CD8-positive, alpha-beta memory T cell (primary cell): ENCODE results near the gene STK40. TPM values are rescaled to one million over a fixed set of nuclear protein-coding genes. Genes with fewer than 3 reads are reported as not detected.

Experiments used
- CTCF ChIA-PET: fragments of 350-600 bp; sonication (Branson Sonifier 250); formaldehyde crosslinking; loops from one replicate; lab custom pipeline; 2021; ENCODE audit warnings: antibody characterized with exemption; lab: Charles Lee
- POLR2A ChIA-PET: fragments of 350-600 bp; sonication (Branson Sonifier 250); formaldehyde crosslinking; loops from one replicate; lab custom pipeline; 2021; ENCODE audit warnings: antibody characterized with exemption; lab: Charles Lee
- DNase-seq, 5 donors: peaks; one replicate each; pipeline versions ENCODE4 v3.0.0 to v3.0.0-alpha.2; 2020 to 2022; ENCODE audit warnings: mixed read lengths in 1 of 5
- H3K27ac ChIP-seq: one replicate; pipeline ENCODE4 v1.7.0; 2013; ENCODE audit warnings: low read depth, mild to moderate bottlenecking, low read length, moderate library complexity
- H3K27me3 ChIP-seq: 2 replicates; pipeline ENCODE4 v1.7.0; 2013; ENCODE audit warnings: low read length, mild to moderate bottlenecking; ENCODE audit not compliant: insufficient read depth, poor library complexity, severe bottlenecking
- H3K36me3 ChIP-seq: 2 replicates; pipeline ENCODE4 v1.7.0; 2013; ENCODE audit warnings: mild to moderate bottlenecking, low read length, moderate library complexity; ENCODE audit not compliant: insufficient read depth
- H3K4me1 ChIP-seq: 2 replicates; pipeline ENCODE4 v1.7.0; 2013; ENCODE audit warnings: mild to moderate bottlenecking, low read length, moderate library complexity; ENCODE audit not compliant: insufficient read depth
- H3K4me3 ChIP-seq: 2 replicates; pipeline ENCODE4 v1.7.0; 2013; ENCODE audit warnings: mild to moderate bottlenecking, low read length
- H3K9me3 ChIP-seq: 2 replicates; pipeline ENCODE4 v1.7.0; 2013; ENCODE audit warnings: mild to moderate bottlenecking, low read length
- H3K27ac Mint-ChIP-seq, 8 donors: one replicate each; pipeline ENCODE4 v1.8.0; 2020 to 2021; ENCODE audit warnings: mixed read lengths in 8 of 8, mild to moderate bottlenecking in 6 of 8, inconsistent platforms in 3 of 8, moderate library complexity in 3 of 8
- H3K27me3 Mint-ChIP-seq, 2 donors: one replicate each; pipeline ENCODE4 v1.8.0; 2020 to 2021; ENCODE audit warnings: mixed read lengths in 2 of 2, mild to moderate bottlenecking in 1 of 2, moderate library complexity in 1 of 2
- H3K36me3 Mint-ChIP-seq, 3 donors: one replicate each; pipeline ENCODE4 v1.8.0; 2020 to 2021; ENCODE audit warnings: mixed read lengths in 3 of 3, inconsistent platforms in 1 of 3, mild to moderate bottlenecking in 1 of 3
- H3K4me1 Mint-ChIP-seq, 3 donors: one replicate each; pipeline ENCODE4 v1.8.0; 2020 to 2021; ENCODE audit warnings: mixed read lengths in 3 of 3, inconsistent platforms in 1 of 3, mild to moderate bottlenecking in 1 of 3
- H3K4me3 Mint-ChIP-seq, 7 donors: one replicate each; pipeline ENCODE4 v1.8.0; 2020 to 2021; ENCODE audit warnings: mixed read lengths in 7 of 7, mild to moderate bottlenecking in 6 of 7, moderate library complexity in 4 of 7, inconsistent platforms in 2 of 7
- H3K9me3 Mint-ChIP-seq, 5 donors: one replicate each; pipeline ENCODE4 v1.8.0; 2020 to 2022; ENCODE audit warnings: mixed read lengths in 5 of 5, mild to moderate bottlenecking in 3 of 5, moderate library complexity in 2 of 5, inconsistent platforms in 1 of 5
- polyA plus RNA-seq: library from polyadenylated mRNA; unstranded; fragments of 300-500 nt; fragmentation: Illumina TruSeq; gene quantifications from one replicate; pipeline ENCODE4 v1.2.3, GENCODE V29; 2021
- total RNA-seq, 2 experiments: library from RNA; stranded (reverse); gene quantifications; one replicate each; pipeline ENCODE4 v1.2.3, GENCODE V29; 2021

The STK40 gene
- total and polyA plus RNA-seq, 3 experiments from 2014 or later: 52.9 to 56.8 (median 53.7) TPM

- H3K27ac Mint-ChIP-seq: peak overlapping the region in 5 of 8 donors; percentile 78 to 99 (median 90)
- ChIA-PET POLR2A (interaction anchor here (1.1 kb wide), 1 partner anchor 15 kb away, joined by 6 read pairs; the partner anchor contains the start of gene LSM10), CTCF (interaction anchor here (6.9 kb wide), 1 partner anchor 15 kb away, joined by 38 read pairs; no protein-coding TSS in a partner anchor)
- H3K4me1 ChIP-seq: peaks cover 63% of the 10 kb centered on the region
- no peak overlapping the region for H3K4me3 ChIP-seq
- peaks cover 66 to 84% (median 82%) of the 10 kb centered on the region in 3 donors for H3K4me1 Mint-ChIP-seq
- no peak for DNase-seq
- H3K4me3 Mint-ChIP-seq: no peak overlapping the region
- no peaks in the 10 kb centered on the region for H3K9me3 Mint-ChIP-seq
- no peak overlapping the region for H3K27ac ChIP-seq
- H3K27me3 ChIP-seq: no peaks in the 10 kb centered on the region
- no peaks in the 10 kb centered on the region for H3K9me3 ChIP-seq
- peaks cover 4% of the 10 kb centered on the region for H3K36me3 ChIP-seq
- peaks cover 0 to 2% of the 10 kb centered on the region in 2 donors for H3K27me3 Mint-ChIP-seq
- peaks cover 0 to 35% (median 10%) of the 10 kb centered on the region in 3 donors for H3K36me3 Mint-ChIP-seq
Measured at GRCh38 chr1:36382669-36383068, 3.1 kb downstream of the STK40 start.

DNA sequence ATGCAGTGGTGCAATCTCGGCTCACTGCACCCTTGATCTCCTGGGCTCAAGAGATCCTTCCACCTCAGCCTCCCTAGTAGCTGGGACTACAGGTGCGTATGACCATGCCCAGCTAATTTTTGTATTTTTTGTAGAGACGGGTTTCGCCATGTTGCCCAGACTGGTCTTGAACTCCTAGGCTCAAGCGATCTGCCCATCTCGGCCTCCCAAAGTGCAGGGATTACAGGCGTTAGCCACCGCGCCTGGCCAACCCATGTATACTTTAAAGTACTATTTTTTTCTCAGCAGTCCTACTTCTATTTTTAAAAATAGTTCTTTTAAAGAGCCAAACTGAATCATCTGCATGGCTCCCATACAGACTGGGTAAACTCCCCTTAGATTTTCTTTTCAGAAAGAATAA is 3.5 kb downstream of the STK40 start:
- DNase-seq: no peak
- Histone ChIP-seq H3K36me3 (peaks cover 4% of the 10 kb centered on the region), H3K4me3 (no peak overlapping the region), H3K4me1 (peaks cover 66% of the 10 kb centered on the region), H3K27ac (no peak overlapping the region), H3K9me3 (no peaks in the 10 kb centered on the region), H3K27me3 (no peaks in the 10 kb centered on the region)
- Mint-ChIP-seq H3K9me3 (no peaks in the 10 kb centered on the region), H3K27ac (peak overlapping the region in 7 of 8 donors; percentile 61 to 99 (median 78)), H3K4me3 (no peak overlapping the region), H3K27me3 (peaks cover 0 to 2% of the 10 kb centered on the region in 2 donors), H3K4me1 (peaks cover 69 to 85% (median 84%) of the 10 kb centered on the region in 3 donors), H3K36me3 (peaks cover 0 to 37% (median 11%) of the 10 kb centered on the region in 3 donors)
- CTCF ChIA-PET: interaction anchor here (6.9 kb wide), 1 partner anchor 14 kb away, joined by 38 read pairs; no protein-coding TSS in a partner anchor
- POLR2A ChIA-PET: interaction anchor here (1.1 kb wide), 1 partner anchor 15 kb away, joined by 6 read pairs; the partner anchor contains the start of gene LSM10

GRCh38 chr1:36381405-36381804 is 4.3 kb downstream of the STK40 start:
- peaks cover 4% of the 10 kb centered on the region for H3K36me3 ChIP-seq
- peak overlapping the region; percentile 61 to 99 (median 83) for H3K27ac Mint-ChIP-seq
- no peaks in the 10 kb centered on the region for H3K27me3 ChIP-seq
- H3K4me1 Mint-ChIP-seq: peaks cover 66 to 83% (median 80%) of the 10 kb centered on the region in 3 donors
- no peak overlapping the region for H3K27ac ChIP-seq
- no peak for DNase-seq
- ChIA-PET CTCF (interaction anchor here (6.9 kb wide), 1 partner anchor 13 kb away, joined by 38 read pairs; no protein-coding TSS in a partner anchor), POLR2A (no interaction called here)
- peaks cover 62% of the 10 kb centered on the region for H3K4me1 ChIP-seq
- no peaks in the 10 kb centered on the region for H3K9me3 Mint-ChIP-seq
- no peak overlapping the region for H3K4me3 ChIP-seq
- peak overlapping the region in 2 of 7 donors; percentile 17 to 24 for H3K4me3 Mint-ChIP-seq
- H3K36me3 Mint-ChIP-seq: peaks cover 0 to 38% (median 11%) of the 10 kb centered on the region in 3 donors
- peaks cover 0 to 2% of the 10 kb centered on the region in 2 donors for H3K27me3 Mint-ChIP-seq
- H3K9me3 ChIP-seq: no peaks in the 10 kb centered on the region

DNA sequence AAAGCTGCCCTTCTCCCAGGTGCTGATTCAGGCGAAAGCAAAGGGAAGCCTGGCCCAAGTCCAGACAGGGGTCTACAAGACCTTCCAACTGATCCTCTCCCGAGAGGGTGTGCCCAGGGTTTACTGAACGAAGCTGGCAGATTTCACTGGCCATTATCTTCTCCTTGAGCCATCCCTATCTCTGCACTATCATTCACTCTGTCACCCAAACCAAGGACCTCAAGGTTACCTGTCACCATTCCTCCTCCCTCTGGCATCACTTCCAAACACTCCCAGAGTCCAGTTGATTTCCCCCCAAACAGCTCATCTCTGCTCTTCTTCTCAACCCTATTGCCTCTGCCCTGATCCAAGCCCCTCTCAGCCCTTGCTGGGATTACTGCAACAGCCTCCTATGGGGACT is 4.9 kb downstream of the STK40 start:
- peaks cover 65% of the 10 kb centered on the region for H3K4me1 ChIP-seq
- Mint-ChIP-seq H3K27me3 (peaks cover 0 to 2% of the 10 kb centered on the region in 2 donors), H3K36me3 (peaks cover 0 to 38% (median 11%) of the 10 kb centered on the region in 3 donors), H3K4me1 (peaks cover 66 to 85% (median 80%) of the 10 kb centered on the region in 3 donors), H3K9me3 (no peaks in the 10 kb centered on the region), H3K4me3 (peak overlapping the region in 1 of 7 donors; percentile 29), H3K27ac (peak overlapping the region in 7 of 8 donors; percentile 61 to 99 (median 81))
- POLR2A ChIA-PET: no interaction called here
- H3K27ac ChIP-seq: no peak overlapping the region
- DNase-seq: no peak
- no peak overlapping the region for H3K4me3 ChIP-seq
- H3K36me3 ChIP-seq: peaks cover 4% of the 10 kb centered on the region
- no peaks in the 10 kb centered on the region for H3K27me3 ChIP-seq
- no peaks in the 10 kb centered on the region for H3K9me3 ChIP-seq
- CTCF ChIA-PET: interaction anchor here (6.9 kb wide), 1 partner anchor 13 kb away, joined by 38 read pairs; no protein-coding TSS in a partner anchor

DNA sequence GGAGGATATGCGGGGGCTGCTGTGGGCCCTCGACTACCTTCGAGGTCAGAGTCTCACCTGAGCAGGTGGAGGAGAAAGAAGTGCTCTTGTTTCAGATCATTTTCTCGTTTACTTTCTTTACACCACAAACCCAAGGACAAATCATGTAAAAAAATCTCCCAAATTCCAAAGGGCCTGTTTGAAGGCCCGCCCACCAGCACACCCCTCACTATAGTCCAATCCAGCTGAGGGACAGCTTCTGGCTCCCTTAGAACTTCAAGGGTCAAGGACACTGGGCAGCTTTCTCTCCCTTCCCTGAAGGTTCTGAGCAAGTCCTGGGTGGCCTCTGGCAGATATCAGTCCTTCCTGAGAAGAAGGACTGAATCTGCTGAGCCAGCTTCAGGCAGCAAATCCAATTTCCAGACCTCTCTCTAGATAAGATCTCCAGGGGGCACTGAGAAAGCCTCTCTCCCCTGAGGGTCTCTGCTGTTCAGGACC is 5.5 kb downstream of the STK40 start:
- Histone ChIP-seq H3K9me3 (no peaks in the 10 kb centered on the region), H3K27ac (no peak overlapping the region), H3K36me3 (peaks cover 4% of the 10 kb centered on the region), H3K27me3 (no peaks in the 10 kb centered on the region), H3K4me3 (no peak overlapping the region), H3K4me1 (peaks cover 71% of the 10 kb centered on the region)
- H3K4me1 Mint-ChIP-seq: peaks cover 66 to 90% (median 80%) of the 10 kb centered on the region in 3 donors
- peaks cover 0 to 37% (median 11%) of the 10 kb centered on the region in 3 donors for H3K36me3 Mint-ChIP-seq
- CTCF ChIA-PET: interaction anchor here (6.9 kb wide), 1 partner anchor 12 kb away, joined by 38 read pairs; no protein-coding TSS in a partner anchor
- peak overlapping the region; percentile 30 to 99 (median 82) for H3K27ac Mint-ChIP-seq
- peak overlapping the region in 3 of 7 donors; percentile 20 to 70 (median 27) for H3K4me3 Mint-ChIP-seq
- H3K27me3 Mint-ChIP-seq: peaks cover 0 to 2% of the 10 kb centered on the region in 2 donors
- H3K9me3 Mint-ChIP-seq: no peaks in the 10 kb centered on the region
- POLR2A ChIA-PET: no interaction called here
- DNase-seq: no peak

GRCh38 chr1:36377791-36378492 is 7.8 kb downstream of the STK40 start:
- POLR2A ChIA-PET: interaction anchor here (1.2 kb wide), 1 partner anchor 20 kb away, joined by 3 read pairs; the partner anchor contains the start of gene LSM10
- peaks cover 4% of the 10 kb centered on the region for H3K36me3 ChIP-seq

DNA sequence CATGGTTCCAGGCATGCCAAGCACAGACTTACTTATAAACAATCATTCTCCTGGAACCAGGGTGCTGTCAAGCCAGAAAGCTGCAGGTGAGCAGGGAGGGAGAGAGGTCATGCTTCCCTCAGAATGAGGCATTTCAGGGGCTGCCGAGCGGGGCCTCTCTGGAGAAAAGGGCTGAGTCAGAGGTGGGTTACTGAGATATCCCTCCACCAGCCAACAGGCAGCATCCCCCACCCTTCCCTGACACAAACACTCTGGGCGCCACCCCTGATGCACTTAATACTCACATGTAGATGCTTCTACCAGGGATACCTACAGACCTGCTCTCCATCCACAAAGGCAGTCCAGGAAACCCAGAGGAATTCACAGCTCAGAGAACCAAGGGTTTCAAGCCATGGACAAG is 13.1 kb downstream of the STK40 start:
- peak overlapping the region; percentile 87 for H3K27ac ChIP-seq
- ChIA-PET POLR2A (no interaction called here), CTCF (interaction anchor here (1.0 kb wide), 1 partner anchor 30 kb away, joined by 4 read pairs; no protein-coding TSS in a partner anchor)
- H3K4me3 Mint-ChIP-seq: no peak overlapping the region
- no peaks in the 10 kb centered on the region for H3K9me3 ChIP-seq
- H3K27me3 Mint-ChIP-seq: no peaks in the 10 kb centered on the region
- H3K36me3 Mint-ChIP-seq: peaks cover 0 to 18% (median 2%) of the 10 kb centered on the region in 3 donors
- peaks cover 54 to 74% (median 65%) of the 10 kb centered on the region in 3 donors for H3K4me1 Mint-ChIP-seq
- no peaks in the 10 kb centered on the region for H3K36me3 ChIP-seq
- H3K27ac Mint-ChIP-seq: peak overlapping the region in 7 of 8 donors; percentile 47 to 99 (median 93)
- no peak for DNase-seq
- no peak overlapping the region for H3K4me3 ChIP-seq
- H3K27me3 ChIP-seq: no peaks in the 10 kb centered on the region
- no peaks in the 10 kb centered on the region for H3K9me3 Mint-ChIP-seq
- H3K4me1 ChIP-seq: peaks cover 72% of the 10 kb centered on the region

More at GRCh38 chr1:36377791-36378492, 7.8 kb downstream of the STK40 start:
- Histone ChIP-seq H3K9me3 (no peaks in the 10 kb centered on the region), H3K27ac (peak overlapping the region; percentile 20), H3K4me3 (no peak overlapping the region), H3K4me1 (peaks cover 71% of the 10 kb centered on the region), H3K27me3 (no peaks in the 10 kb centered on the region)
- DNase-seq: no peak
- Mint-ChIP-seq H3K27me3 (peaks cover 0 to 2% of the 10 kb centered on the region in 2 donors), H3K36me3 (peaks cover 0 to 34% (median 7%) of the 10 kb centered on the region in 3 donors), H3K27ac (peak overlapping the region; percentile 64 to 99 (median 88)), H3K4me3 (peak overlapping the region in 5 of 7 donors; percentile 23 to 49 (median 24)), H3K4me1 (peaks cover 68 to 91% (median 80%) of the 10 kb centered on the region in 3 donors), H3K9me3 (no peaks in the 10 kb centered on the region)
- CTCF ChIA-PET: interaction anchor here (0.8 to 1.8 kb wide), 3 partner anchors 10 to 35 kb away, joined by 3 to 5 read pairs (median 3); no protein-coding TSS in a partner anchor
